SK-N-SH (cell line): ENCODE results near the gene ASS1. TPM values are rescaled to one million over a fixed set of nuclear protein-coding genes. Genes with fewer than 3 reads are reported as not detected.

Experiments
- CTCF ChIA-PET: fragments of 300-600, 350-600 bp; formaldehyde crosslinking; extraction: SDS; loops from one replicate; lab custom pipeline; 2021; lab: Yijun Ruan, JAX
- POLR2A ChIA-PET: fragments of 350-600 bp; sonication (Branson Sonifier 250); formaldehyde crosslinking; extraction: SDS; loops from one replicate; lab custom pipeline; 2020; ENCODE audit warnings: antibody characterized with exemption, inconsistent platforms; lab: Yijun Ruan, JAX
- DNase-seq: peaks from one replicate; pipeline ENCODE4 v3.0.0; 2012
- H2AFZ ChIP-seq: fragments of 200-600 bp; sonication (generic); 2 replicates; pipeline ENCODE4 v1.8.1; 2016; ENCODE audit warnings: antibody characterized with exemption, mild to moderate bottlenecking, low read depth
- H3F3A ChIP-seq: fragments of 200-600 bp; sonication (generic); replicated peaks from 2 replicates; pipeline ENCODE3; 2016; ENCODE audit warnings: antibody characterized with exemption, mild to moderate bottlenecking; ENCODE audit not compliant: insufficient read depth
- H3K27ac ChIP-seq, 2 experiments: fragments of 200-500 bp in 1 of 2; fragments of 200-600 bp in 1 of 2; sonication (Bioruptor generic) in 1 of 2; sonication (generic), shearing (Covaris generic) in 1 of 2; 2 replicates each; pipeline versions ENCODE4 v1.5.1 to v1.6.1; 2014 to 2016; ENCODE audit warnings: low read depth in 2 of 2, inconsistent platforms in 1 of 2, low read length in 1 of 2, mild to moderate bottlenecking in 1 of 2, mixed read lengths in 1 of 2
- H3K27me3 ChIP-seq: fragments of 200-600 bp; sonication (generic), shearing (Covaris generic); 2 replicates; pipeline ENCODE4 v1.6.1; 2016; ENCODE audit warnings: mixed run types; ENCODE audit not compliant: insufficient read depth
- H3K36me3 ChIP-seq, 2 experiments: fragments of 200-500 bp in 1 of 2; fragments of 200-600 bp in 1 of 2; sonication (Bioruptor generic) in 1 of 2; sonication (generic) in 1 of 2; replicated peaks in 1 of 2; 2 replicates each; pipeline versions ENCODE3 to v1.5.1; 2014 to 2016; ENCODE audit warnings: low read length in 1 of 2, mild to moderate bottlenecking in 1 of 2; ENCODE audit not compliant: insufficient read depth in 2 of 2, control insufficient read depth in 1 of 2
- H3K4me1 ChIP-seq, 2 experiments: fragments of 200-500 bp in 1 of 2; fragments of 200-600 bp in 1 of 2; sonication (Bioruptor generic) in 1 of 2; sonication (generic), shearing (Covaris generic) in 1 of 2; 2 replicates each; pipeline versions ENCODE4 v1.5.1 to v1.6.1; 2014 to 2016; ENCODE audit warnings: low read depth in 1 of 2, low read length in 1 of 2, mixed run types in 1 of 2; ENCODE audit not compliant: insufficient read depth in 2 of 2, control insufficient read depth in 1 of 2
- H3K4me2 ChIP-seq: fragments of 200-600 bp; sonication (generic), shearing (Covaris generic); 2 replicates; pipeline ENCODE4 v1.6.1; 2017; ENCODE audit warnings: mixed run types
- H3K4me3 ChIP-seq, 2 experiments: fragments of 200-500 bp in 1 of 2; fragments of 200-600 bp in 1 of 2; sonication (Bioruptor generic) in 1 of 2; sonication (generic), shearing (Covaris generic) in 1 of 2; 2 replicates each; pipeline versions ENCODE4 v1.5.1 to v1.8.1; 2014 to 2016; ENCODE audit warnings: low read depth in 2 of 2, inconsistent platforms in 1 of 2, low read length in 1 of 2, mild to moderate bottlenecking in 1 of 2, mixed read lengths in 1 of 2, moderate library complexity in 1 of 2
- H3K79me2 ChIP-seq: fragments of 200-600 bp; sonication (generic); 2 replicates; pipeline ENCODE4 v1.8.1; 2017; ENCODE audit warnings: mild to moderate bottlenecking; ENCODE audit not compliant: insufficient read depth
- H3K9ac ChIP-seq: fragments of 200-600 bp; sonication (generic); 2 replicates; pipeline ENCODE4 v1.6.1; 2017; ENCODE audit warnings: mixed run types
- H3K9me2 ChIP-seq: fragments of 200-600 bp; sonication (generic); 2 replicates; pipeline ENCODE4 v1.6.1; 2017; ENCODE audit warnings: mixed run types
- H3K9me3 ChIP-seq: fragments of 200-600 bp; sonication (generic); 2 replicates; pipeline ENCODE4 v1.6.1; 2017; ENCODE audit warnings: mixed run types, mild to moderate bottlenecking, moderate library complexity
- H4K20me1 ChIP-seq: fragments of 200-600 bp; sonication (generic); 2 replicates; pipeline ENCODE4 v1.6.1; 2017; ENCODE audit warnings: mild to moderate bottlenecking, mixed run types; ENCODE audit not compliant: insufficient read depth
- ELF1 ChIP-seq: IDR thresholded peaks from 2 replicates; pipeline ENCODE4 v1.4.0; 2012
- EZH2phosphoT487 ChIP-seq: fragments of 200-600 bp; sonication (generic); IDR thresholded peaks from 2 replicates; pipeline ENCODE4 v1.6.1; 2017; ENCODE audit warnings: low read depth, mixed run types, mild to moderate bottlenecking, antibody characterized with exemption, moderate library complexity, borderline replicate concordance
- GABPA ChIP-seq: IDR thresholded peaks from 2 replicates; pipeline ENCODE4 v1.4.0; 2012; ENCODE audit warnings: low read depth, mild to moderate bottlenecking
- GATA2 ChIP-seq: sonication (generic); formaldehyde crosslinking; IDR thresholded peaks from 2 replicates; pipeline ENCODE4 v1.5.0; 2020; ENCODE audit warnings: mild to moderate bottlenecking, missing genetic modification reagents
- MXI1 ChIP-seq: IDR thresholded peaks from 2 replicates; pipeline ENCODE4 v1.6.1; 2012; ENCODE audit warnings: mild to moderate bottlenecking, low read depth, low read length, improper control_type of control experiment
- NRF1 ChIP-seq: IDR thresholded peaks from 2 replicates; pipeline ENCODE4 v1.6.1; 2012; ENCODE audit warnings: low read depth, mild to moderate bottlenecking, low read length
- RCOR1 ChIP-seq: fragments of 150-350 bp; IDR thresholded peaks from 2 replicates; pipeline ENCODE4 v1.6.1; 2017; ENCODE audit warnings: antibody characterized with exemption, low read length
- RXRA ChIP-seq: IDR thresholded peaks from 2 replicates; pipeline ENCODE4 v1.4.0; 2012; ENCODE audit warnings: low read depth, mild to moderate bottlenecking, borderline replicate concordance
- SIN3A ChIP-seq: IDR thresholded peaks from 2 replicates; pipeline ENCODE4 v1.6.1; 2012; ENCODE audit warnings: low read depth, mild to moderate bottlenecking, low read length, moderate library complexity, borderline replicate concordance
- TAF1 ChIP-seq: IDR thresholded peaks from 2 replicates; pipeline ENCODE4 v1.6.1; 2012; ENCODE audit warnings: low read depth, mild to moderate bottlenecking, low read length, moderate library complexity, borderline replicate concordance
- USF1 ChIP-seq: IDR thresholded peaks from 2 replicates; pipeline ENCODE4 v1.4.0; 2012; ENCODE audit warnings: low read depth, borderline replicate concordance
- WGBS: methylation state at CpG from one replicate; pipeline ENCODE4 v1.1.6; 2017; ENCODE audit warnings: low lambda C conversion rate; 5-methylcytosine and 5-hydroxymethylcytosine counted together
- polyA plus RNA-seq, 3 experiments: library from polyadenylated mRNA; depleted of rRNA; stranded (reverse); fragments of >200 nt; gene quantifications; 2 replicates each; pipeline ENCODE4 v1.2.3, GENCODE V29; 2012
- TF ChIP-seq, protein P1 (sequence below): fragments of 150-350 bp; IDR thresholded peaks from 2 replicates; pipeline ENCODE4 v1.6.1; 2016; ENCODE audit warnings: mild to moderate bottlenecking, low read depth, low read length
- TF ChIP-seq, protein P2 (sequence below): IDR thresholded peaks from 2 replicates; pipeline ENCODE4 v1.6.1; 2012; ENCODE audit warnings: mild to moderate bottlenecking, low read depth, low read length, moderate library complexity
- TF ChIP-seq, protein P3 (sequence below): IDR thresholded peaks from 2 replicates; pipeline ENCODE4 v1.4.0; 2012; ENCODE audit warnings: low read depth, borderline replicate concordance
- TF ChIP-seq, protein P4 (sequence below): fragments of 200-600 bp; sonication (generic); IDR thresholded peaks from 2 replicates; pipeline ENCODE4 v1.6.1; 2017; ENCODE audit warnings: antibody characterized with exemption, mild to moderate bottlenecking, moderate library complexity

Gene ASS1
- polyA plus RNA-seq, 1 of the 3 experiments (the other 2 are of a cell fraction): 0.59 TPM

- H3K9me3 ChIP-seq: no peaks in the 10 kb centered on the region
- H3K4me2 ChIP-seq: no peak overlapping the region
- H3K4me1 ChIP-seq: peaks cover 0 to 16% of the 10 kb centered on the region in 2 experiments; a peak in 1 of 4 replicates
- no peaks in the 10 kb centered on the region for H4K20me1 ChIP-seq
- H3K79me2 ChIP-seq: no peaks in the 10 kb centered on the region
- H3K27me3 ChIP-seq: no peaks in the 10 kb centered on the region
- H3K9ac ChIP-seq: no peak overlapping the region
- no peaks in the 10 kb centered on the region for H3K9me2 ChIP-seq
- no peak overlapping the region for H3K4me3 ChIP-seq
- H3F3A ChIP-seq: no peaks in the 10 kb centered on the region
- WGBS: 77% methylated on average over 17 of the region's 17 CpGs
- H2AFZ ChIP-seq: no peak overlapping the region
- ChIA-PET POLR2A (no interaction called here), CTCF (interaction anchor here (1.1 kb wide), 1 partner anchor 285 kb away, joined by 4 read pairs; no protein-coding TSS in a partner anchor)
- no peak overlapping the region for H3K27ac ChIP-seq
- TF ChIP-seq ELF1: no peak
- no peak for TF ChIP-seq SIN3A
- TF ChIP-seq GATA2 (CRISPR knock-in tag): no peak
- TF ChIP-seq NRF1: no peak
- TF ChIP-seq, protein P1, sequence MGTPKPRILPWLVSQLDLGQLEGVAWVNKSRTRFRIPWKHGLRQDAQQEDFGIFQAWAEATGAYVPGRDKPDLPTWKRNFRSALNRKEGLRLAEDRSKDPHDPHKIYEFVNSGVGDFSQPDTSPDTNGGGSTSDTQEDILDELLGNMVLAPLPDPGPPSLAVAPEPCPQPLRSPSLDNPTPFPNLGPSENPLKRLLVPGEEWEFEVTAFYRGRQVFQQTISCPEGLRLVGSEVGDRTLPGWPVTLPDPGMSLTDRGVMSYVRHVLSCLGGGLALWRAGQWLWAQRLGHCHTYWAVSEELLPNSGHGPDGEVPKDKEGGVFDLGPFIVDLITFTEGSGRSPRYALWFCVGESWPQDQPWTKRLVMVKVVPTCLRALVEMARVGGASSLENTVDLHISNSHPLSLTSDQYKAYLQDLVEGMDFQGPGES: no peak
- TF ChIP-seq, protein P2, sequence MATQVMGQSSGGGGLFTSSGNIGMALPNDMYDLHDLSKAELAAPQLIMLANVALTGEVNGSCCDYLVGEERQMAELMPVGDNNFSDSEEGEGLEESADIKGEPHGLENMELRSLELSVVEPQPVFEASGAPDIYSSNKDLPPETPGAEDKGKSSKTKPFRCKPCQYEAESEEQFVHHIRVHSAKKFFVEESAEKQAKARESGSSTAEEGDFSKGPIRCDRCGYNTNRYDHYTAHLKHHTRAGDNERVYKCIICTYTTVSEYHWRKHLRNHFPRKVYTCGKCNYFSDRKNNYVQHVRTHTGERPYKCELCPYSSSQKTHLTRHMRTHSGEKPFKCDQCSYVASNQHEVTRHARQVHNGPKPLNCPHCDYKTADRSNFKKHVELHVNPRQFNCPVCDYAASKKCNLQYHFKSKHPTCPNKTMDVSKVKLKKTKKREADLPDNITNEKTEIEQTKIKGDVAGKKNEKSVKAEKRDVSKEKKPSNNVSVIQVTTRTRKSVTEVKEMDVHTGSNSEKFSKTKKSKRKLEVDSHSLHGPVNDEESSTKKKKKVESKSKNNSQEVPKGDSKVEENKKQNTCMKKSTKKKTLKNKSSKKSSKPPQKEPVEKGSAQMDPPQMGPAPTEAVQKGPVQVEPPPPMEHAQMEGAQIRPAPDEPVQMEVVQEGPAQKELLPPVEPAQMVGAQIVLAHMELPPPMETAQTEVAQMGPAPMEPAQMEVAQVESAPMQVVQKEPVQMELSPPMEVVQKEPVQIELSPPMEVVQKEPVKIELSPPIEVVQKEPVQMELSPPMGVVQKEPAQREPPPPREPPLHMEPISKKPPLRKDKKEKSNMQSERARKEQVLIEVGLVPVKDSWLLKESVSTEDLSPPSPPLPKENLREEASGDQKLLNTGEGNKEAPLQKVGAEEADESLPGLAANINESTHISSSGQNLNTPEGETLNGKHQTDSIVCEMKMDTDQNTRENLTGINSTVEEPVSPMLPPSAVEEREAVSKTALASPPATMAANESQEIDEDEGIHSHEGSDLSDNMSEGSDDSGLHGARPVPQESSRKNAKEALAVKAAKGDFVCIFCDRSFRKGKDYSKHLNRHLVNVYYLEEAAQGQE: no peak
- no peak for TF ChIP-seq TAF1
- TF ChIP-seq USF1: no peak
- TF ChIP-seq, protein P3, sequence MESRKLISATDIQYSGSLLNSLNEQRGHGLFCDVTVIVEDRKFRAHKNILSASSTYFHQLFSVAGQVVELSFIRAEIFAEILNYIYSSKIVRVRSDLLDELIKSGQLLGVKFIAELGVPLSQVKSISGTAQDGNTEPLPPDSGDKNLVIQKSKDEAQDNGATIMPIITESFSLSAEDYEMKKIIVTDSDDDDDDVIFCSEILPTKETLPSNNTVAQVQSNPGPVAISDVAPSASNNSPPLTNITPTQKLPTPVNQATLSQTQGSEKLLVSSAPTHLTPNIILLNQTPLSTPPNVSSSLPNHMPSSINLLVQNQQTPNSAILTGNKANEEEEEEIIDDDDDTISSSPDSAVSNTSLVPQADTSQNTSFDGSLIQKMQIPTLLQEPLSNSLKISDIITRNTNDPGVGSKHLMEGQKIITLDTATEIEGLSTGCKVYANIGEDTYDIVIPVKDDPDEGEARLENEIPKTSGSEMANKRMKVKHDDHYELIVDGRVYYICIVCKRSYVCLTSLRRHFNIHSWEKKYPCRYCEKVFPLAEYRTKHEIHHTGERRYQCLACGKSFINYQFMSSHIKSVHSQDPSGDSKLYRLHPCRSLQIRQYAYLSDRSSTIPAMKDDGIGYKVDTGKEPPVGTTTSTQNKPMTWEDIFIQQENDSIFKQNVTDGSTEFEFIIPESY: no peak
- TF ChIP-seq, protein P4, sequence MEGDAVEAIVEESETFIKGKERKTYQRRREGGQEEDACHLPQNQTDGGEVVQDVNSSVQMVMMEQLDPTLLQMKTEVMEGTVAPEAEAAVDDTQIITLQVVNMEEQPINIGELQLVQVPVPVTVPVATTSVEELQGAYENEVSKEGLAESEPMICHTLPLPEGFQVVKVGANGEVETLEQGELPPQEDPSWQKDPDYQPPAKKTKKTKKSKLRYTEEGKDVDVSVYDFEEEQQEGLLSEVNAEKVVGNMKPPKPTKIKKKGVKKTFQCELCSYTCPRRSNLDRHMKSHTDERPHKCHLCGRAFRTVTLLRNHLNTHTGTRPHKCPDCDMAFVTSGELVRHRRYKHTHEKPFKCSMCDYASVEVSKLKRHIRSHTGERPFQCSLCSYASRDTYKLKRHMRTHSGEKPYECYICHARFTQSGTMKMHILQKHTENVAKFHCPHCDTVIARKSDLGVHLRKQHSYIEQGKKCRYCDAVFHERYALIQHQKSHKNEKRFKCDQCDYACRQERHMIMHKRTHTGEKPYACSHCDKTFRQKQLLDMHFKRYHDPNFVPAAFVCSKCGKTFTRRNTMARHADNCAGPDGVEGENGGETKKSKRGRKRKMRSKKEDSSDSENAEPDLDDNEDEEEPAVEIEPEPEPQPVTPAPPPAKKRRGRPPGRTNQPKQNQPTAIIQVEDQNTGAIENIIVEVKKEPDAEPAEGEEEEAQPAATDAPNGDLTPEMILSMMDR: no peak
- TF ChIP-seq RXRA: no peak
- TF ChIP-seq MXI1: no peak
- no peak for TF ChIP-seq RCOR1
- no peak for TF ChIP-seq EZH2phosphoT487
- TF ChIP-seq GABPA: no peak
- no peak for DNase-seq
- H3K36me3 ChIP-seq: no peaks in the 10 kb centered on the region
These were observed 46.1 kb upstream of the ASS1 start for GRCh38 chr9:130398487-130399240.
